ENCODE data around the gene CBLN3. TPM values are rescaled to one million over a fixed set of nuclear protein-coding genes. Genes with fewer than 3 reads are reported as not detected.

Gene CBLN3
- total RNA-seq, 3 donors from 2014 or later, result 2.2 to 3.9 (median 2.6) TPM

GRCh38 chr14:24377126-24377525, 52.3 kb downstream of the CBLN3 start:
- Histone ChIP-seq H3K9me3 (no peaks in the 10 kb centered on the region), H3K36me3 (ENCODE audit: low read depth) (no peaks in the 10 kb centered on the region), H3K4me3 (no peak overlapping the region), H3K4me1 (ENCODE audit: low read depth) (no peaks in the 10 kb centered on the region)
- no peak for TF ChIP-seq CTCF (IDR thresholded peaks at IDR 0.05)
- ATAC-seq (no peak), DNase-seq (no peak)
- intact Hi-C loops (cut with DNase I, micrococcal nuclease), result no loop called here

Other genes starting within 250 kb of the CBLN3 start
- gene IPO4, start 240.9 kb downstream of the CBLN3 start, total RNA-seq, result 10 to 100 TPM; 23.2 to 29.3 (median 26.8) TPM
- 10 to 100 TPM; 41.7 to 49.1 (median 47.1) TPM for gene TM9SF1, start 234.2 kb downstream of the CBLN3 start, total RNA-seq
- under 1 TPM in 2 of 3 donors, not detected in 1; 0.36 to 0.82 TPM for gene TSSK4, start 224.0 kb downstream of the CBLN3 start, total RNA-seq
- 10 to 100 TPM; 47.6 to 67.8 (median 49.5) TPM for gene CHMP4A, start 216.2 kb downstream of the CBLN3 start, total RNA-seq
- 10 to 100 TPM; 11.1 to 14.8 (median 13.2) TPM for gene MDP1, start 213.6 kb downstream of the CBLN3 start, total RNA-seq
- gene NEDD8, start 197.3 kb downstream of the CBLN3 start, total RNA-seq, result 100 to 1,000 TPM; 108 to 150 (median 131) TPM
- 10 to 100 TPM; 59.7 to 83.5 (median 61.6) TPM for gene GMPR2, start 196.7 kb downstream of the CBLN3 start, total RNA-seq
- gene TINF2, start 187.0 kb downstream of the CBLN3 start, total RNA-seq, result 10 to 100 TPM; 51.5 to 64.8 (median 58.4) TPM
- 1 to 10 TPM; 2.2 to 3.3 (median 2.4) TPM for gene TGM1, start 166.5 kb downstream of the CBLN3 start, total RNA-seq
- gene RABGGTA, start 158.1 kb downstream of the CBLN3 start, total RNA-seq, result 10 to 100 TPM; 31.6 to 52.9 (median 41.3) TPM
- 10 to 100 TPM; 30.6 to 56.9 (median 54.9) TPM for gene DHRS1, start 129.9 kb downstream of the CBLN3 start, total RNA-seq
- 10 to 100 TPM; 24.1 to 29.2 (median 29.1) TPM for gene NOP9, start 129.8 kb downstream of the CBLN3 start, total RNA-seq
- gene CIDEB, start 121.7 kb downstream of the CBLN3 start, total RNA-seq, result 10 to 100 TPM in 2 of 3 donors, 1 to 10 TPM in 1; 8.5 to 15.8 (median 12.1) TPM
- 1 to 10 TPM; 3.7 to 6.3 (median 5.0) TPM for gene LTB4R2, start 119.5 kb downstream of the CBLN3 start, total RNA-seq
- gene LTB4R, start 118.2 kb downstream of the CBLN3 start, total RNA-seq, result 1 to 10 TPM; 3.4 to 6.1 (median 3.8) TPM
- gene ADCY4, start 94.6 kb downstream of the CBLN3 start, total RNA-seq, result 10 to 100 TPM; 13.9 to 23.5 (median 20.7) TPM
- gene RIPK3, start 89.7 kb downstream of the CBLN3 start, total RNA-seq, result 10 to 100 TPM; 40.6 to 99.9 (median 71.7) TPM
- 100 to 1,000 TPM in 1 of 3 donors, 10 to 100 TPM in 2; 11.9 to 112 (median 25.2) TPM for gene NFATC4, start 61.5 kb downstream of the CBLN3 start, total RNA-seq
- gene NYNRIN, start 30.7 kb downstream of the CBLN3 start, total RNA-seq, result 10 to 100 TPM; 12.1 to 15.8 (median 13.4) TPM
- 100 to 1,000 TPM in 1 of 3 donors, 10 to 100 TPM in 2; 85.9 to 102 (median 86.9) TPM for gene KHNYN, start 286 bp upstream of the CBLN3 start, total RNA-seq
- 10 to 100 TPM; 43.3 to 64.1 (median 47.1) TPM for gene SDR39U1, start 13.1 kb upstream of the CBLN3 start, total RNA-seq
- gene CMA1, start 78.6 kb upstream of the CBLN3 start, total RNA-seq, result 1 to 10 TPM in 2 of 3 donors, under 1 TPM in 1; 0.32 to 3.3 (median 1.6) TPM
- gene CTSG, start 146.6 kb upstream of the CBLN3 start, total RNA-seq, result 1 to 10 TPM in 2 of 3 donors, not detected in 1; 2.9 to 9.1 TPM
- gene GZMH, start 180.0 kb upstream of the CBLN3 start, total RNA-seq, result 1 to 10 TPM in 2 of 3 donors, under 1 TPM in 1; 0.35 to 1.2 (median 1.0) TPM
- gene GZMB, start 204.5 kb upstream of the CBLN3 start, total RNA-seq, result 1 to 10 TPM; 2.1 to 2.4 (median 2.1) TPM